RWPE1 (cell line): ENCODE measurements around the gene CREB5.

Source experiments
- CTCF ChIA-PET: fragments of 350-600 bp; sonication (Branson Sonifier 250); formaldehyde crosslinking; extraction: SDS; loops from one replicate; lab custom pipeline; 2021; lab: Yijun Ruan, JAX
- POLR2A ChIA-PET: fragments of 400-600 bp; formaldehyde crosslinking; extraction: SDS; loops from one replicate; lab custom pipeline; 2020; ENCODE audit warnings: antibody characterized with exemption; ENCODE audit not compliant: low non-redundant PET; lab: Yijun Ruan, JAX
- DNase-seq: peaks from one replicate; pipeline ENCODE4 v3.0.0; 2012; ENCODE audit warnings: low spot score
- H3K27ac ChIP-seq: fragments of 450-650 bp; 2 replicates; pipeline ENCODE4 v1.5.1; 2017
- CTCF ChIP-seq: fragments of 450-650 bp; conservative IDR thresholded peaks from 2 replicates; pipeline ENCODE4 v1.5.1; 2017; ENCODE audit warnings: low read depth, mild to moderate bottlenecking

The CREB5 gene

GRCh38 chr7:28686418-28686800 lies 274.1 kb downstream of the CREB5 start:
- no peak for TF ChIP-seq CTCF
- H3K27ac ChIP-seq: peak overlapping the region; percentile 80
- peak; percentile 52 for DNase-seq
- POLR2A ChIA-PET: no interaction called here
- CTCF ChIA-PET: interaction anchor here (1.0 kb wide), 1 partner anchor 297 kb away, joined by 7 read pairs; no protein-coding TSS in a partner anchor

GRCh38 chr7:28687537-28687936 lies 275.2 kb downstream of the CREB5 start:
- no peak overlapping the region for H3K27ac ChIP-seq
- DNase-seq: no peak
- TF ChIP-seq CTCF: no peak
- ChIA-PET CTCF (no interaction called here), POLR2A (no interaction called here)

GRCh38 chr7:28688174-28688573 lies 275.9 kb downstream of the CREB5 start:
- no peak for DNase-seq
- no peak overlapping the region for H3K27ac ChIP-seq
- TF ChIP-seq CTCF: no peak
- ChIA-PET POLR2A (no interaction called here), CTCF (no interaction called here)

- no peak for DNase-seq
- no peak overlapping the region for H3K27ac ChIP-seq
- ChIA-PET POLR2A (no interaction called here), CTCF (interaction anchor here (0.7 kb wide), 1 partner anchor 1970 kb away, joined by 5 read pairs; no protein-coding TSS in a partner anchor)
- TF ChIP-seq CTCF: no peak
These were observed 276.3 kb downstream of the CREB5 start for GRCh38 chr7:28688651-28689050.

- no peak for DNase-seq
- ChIA-PET POLR2A (no interaction called here), CTCF (no interaction called here)
- H3K27ac ChIP-seq: no peak overlapping the region
- TF ChIP-seq CTCF: no peak
These were observed 283.3 kb downstream of the CREB5 start for GRCh38 chr7:28695300-28696295.

GRCh38 chr7:28697913-28698563 lies 285.7 kb downstream of the CREB5 start:
- H3K27ac ChIP-seq: no peak overlapping the region
- no peak for TF ChIP-seq CTCF
- no peak for DNase-seq
- CTCF ChIA-PET: interaction anchor here (0.6 to 0.7 kb wide), 2 partner anchors 15 to 20 kb away, joined by 3 to 4 read pairs; no protein-coding TSS in a partner anchor
- POLR2A ChIA-PET: no interaction called here
